Omental fat pad (tissue), 4 donors: Measurements from ENCODE around the gene IRF8. TPM values are rescaled to one million over a fixed set of nuclear protein-coding genes. Genes with fewer than 3 reads are reported as not detected.
"Not testable (repeated sequence)": the region's sequence is repeated elsewhere in the genome, so short reads cannot be mapped to it uniquely, and the experiment has no call there.

Source experiments
- ATAC-seq: fragments of 150-250 bp; one replicate; pipeline ENCODE4 v1.9.1; 2016; ENCODE audit warnings: mild to moderate bottlenecking, moderate library complexity; ENCODE audit not compliant: low FRiP score
- DNase-seq: peaks from one replicate; pipeline ENCODE4 v3.0.0-alpha.2; 2019; ENCODE audit warnings: low spot score
- total RNA-seq, 4 donors: library from RNA; depleted of rRNA; stranded (reverse); fragments of >200 nt; gene quantifications; one replicate each; pipeline ENCODE4 v1.1.0, GENCODE V29; 2016
- TF ChIP-seq, protein P1 (sequence below), 3 donors: fragments of 450-650 bp; IDR thresholded peaks; one replicate each; pipeline ENCODE4 v1.5.1; 2016 to 2017; ENCODE audit warnings: antibody characterized with exemption in 3 of 3, mild to moderate bottlenecking in 3 of 3, moderate library complexity in 2 of 3

Gene IRF8
- total RNA-seq, 4 donors from 2014 or later = 32.5 to 134 (median 65.8) TPM

- DNase-seq (no peak), ATAC-seq (no peak)
- TF ChIP-seq, protein P1, sequence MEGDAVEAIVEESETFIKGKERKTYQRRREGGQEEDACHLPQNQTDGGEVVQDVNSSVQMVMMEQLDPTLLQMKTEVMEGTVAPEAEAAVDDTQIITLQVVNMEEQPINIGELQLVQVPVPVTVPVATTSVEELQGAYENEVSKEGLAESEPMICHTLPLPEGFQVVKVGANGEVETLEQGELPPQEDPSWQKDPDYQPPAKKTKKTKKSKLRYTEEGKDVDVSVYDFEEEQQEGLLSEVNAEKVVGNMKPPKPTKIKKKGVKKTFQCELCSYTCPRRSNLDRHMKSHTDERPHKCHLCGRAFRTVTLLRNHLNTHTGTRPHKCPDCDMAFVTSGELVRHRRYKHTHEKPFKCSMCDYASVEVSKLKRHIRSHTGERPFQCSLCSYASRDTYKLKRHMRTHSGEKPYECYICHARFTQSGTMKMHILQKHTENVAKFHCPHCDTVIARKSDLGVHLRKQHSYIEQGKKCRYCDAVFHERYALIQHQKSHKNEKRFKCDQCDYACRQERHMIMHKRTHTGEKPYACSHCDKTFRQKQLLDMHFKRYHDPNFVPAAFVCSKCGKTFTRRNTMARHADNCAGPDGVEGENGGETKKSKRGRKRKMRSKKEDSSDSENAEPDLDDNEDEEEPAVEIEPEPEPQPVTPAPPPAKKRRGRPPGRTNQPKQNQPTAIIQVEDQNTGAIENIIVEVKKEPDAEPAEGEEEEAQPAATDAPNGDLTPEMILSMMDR (IDR thresholded peaks at IDR 0.05) = no peak
Observed at GRCh38 chr16:85935391-85935973, 36.5 kb downstream of the IRF8 start.

GRCh38 chr16:85935974-85936760, 37.2 kb downstream of the IRF8 start:
- ATAC-seq = no peak
- DNase-seq = no peak
- TF ChIP-seq, protein P1 (IDR thresholded peaks at IDR 0.05) = no peak

DNA sequence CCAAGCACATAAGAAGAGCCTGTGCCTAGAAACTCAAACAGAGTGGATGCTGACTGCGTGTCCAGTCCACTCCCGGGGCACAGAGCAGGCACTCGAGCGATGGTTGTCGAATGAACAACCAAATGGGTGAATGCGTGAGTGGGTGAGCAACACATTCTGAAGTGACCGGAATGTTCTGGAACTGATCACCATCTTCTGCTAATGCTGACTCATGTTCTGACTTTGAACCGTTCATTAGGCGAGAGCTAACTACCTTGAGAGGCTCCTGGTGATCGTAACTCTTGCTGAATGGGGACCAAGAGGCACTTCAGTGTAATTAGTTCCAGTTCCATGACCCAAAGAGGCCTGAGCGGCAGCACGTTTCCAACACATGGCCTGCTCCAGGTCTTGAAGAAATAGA, 37.9 kb downstream of the IRF8 start:
- ATAC-seq (no peak), DNase-seq (no peak)

DNA sequence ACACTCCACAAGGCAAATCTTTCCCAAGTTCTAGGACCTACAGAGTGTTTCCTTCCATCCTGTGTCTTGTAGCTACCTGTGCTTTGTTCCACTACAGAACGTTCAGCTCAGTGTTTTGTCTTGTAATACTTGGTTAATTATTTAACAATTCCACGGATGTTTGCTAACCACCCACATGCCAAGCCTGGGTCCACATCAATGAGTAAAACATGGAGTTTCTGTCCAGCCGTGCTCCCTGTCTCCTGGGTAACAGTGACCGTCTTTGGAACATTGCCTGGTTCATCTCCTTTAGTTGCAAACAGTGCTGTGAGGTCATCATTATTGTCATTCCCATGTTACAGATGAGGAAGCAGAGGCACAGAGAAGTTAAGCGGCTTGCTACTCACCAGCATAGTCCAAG, 41.3 kb downstream of the IRF8 start:
- TF ChIP-seq, protein P1 (IDR thresholded peaks at IDR 0.05) = no peak
- no peak for ATAC-seq
- no peak for DNase-seq

More for the DNA sequence above, 37.9 kb downstream of the IRF8 start:
- TF ChIP-seq, protein P1 (IDR thresholded peaks at IDR 0.05) = no peak

- TF ChIP-seq, protein P1 (IDR thresholded peaks at IDR 0.05) = no peak
- ATAC-seq = no peak
Observed at GRCh38 chr16:85941863-85942644, 43.1 kb downstream of the IRF8 start.

DNA sequence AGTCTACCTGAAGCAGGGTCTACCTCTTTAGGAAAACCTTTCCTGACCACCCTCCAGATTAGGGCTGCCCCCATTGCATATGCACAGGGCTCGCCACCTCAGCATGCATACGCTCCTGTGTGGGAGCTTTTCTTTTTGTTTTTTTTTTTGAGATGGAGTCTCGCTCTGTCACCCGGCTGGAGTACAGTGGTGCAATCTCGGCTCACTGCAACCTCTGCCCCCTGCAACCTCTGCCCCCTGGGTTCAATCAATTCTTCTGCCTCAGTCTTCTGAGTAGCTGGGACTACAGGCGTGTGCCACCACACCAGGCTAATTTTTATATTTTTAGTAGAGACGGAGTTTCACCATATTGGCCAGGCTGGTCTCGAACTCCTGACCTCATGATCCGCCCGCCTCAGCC, 43.7 kb downstream of the IRF8 start:
- ATAC-seq, DNase-seq: not testable (repeated sequence)

More at GRCh38 chr16:85941863-85942644, 43.1 kb downstream of the IRF8 start:
- DNase-seq = no peak

DNA sequence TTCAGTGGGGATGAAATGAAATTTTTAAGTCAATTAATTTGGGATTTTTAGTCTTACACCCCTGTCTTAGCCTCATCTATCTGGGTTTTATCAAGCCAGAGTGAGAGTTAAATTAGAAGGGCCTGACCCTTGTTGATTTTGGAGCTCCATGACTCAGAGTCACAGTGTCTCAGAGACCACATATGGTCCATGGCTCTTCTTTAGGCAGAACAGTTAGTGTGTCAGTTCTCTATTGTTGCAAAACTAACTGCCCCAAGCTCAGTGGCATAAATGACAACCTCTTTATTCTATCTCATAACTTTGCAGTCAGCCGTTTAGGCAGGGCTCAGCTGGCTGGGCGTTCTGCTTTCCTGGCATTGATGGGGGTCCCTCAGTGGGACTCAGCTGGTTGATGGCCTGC, 44.7 kb downstream of the IRF8 start:
- TF ChIP-seq, protein P1 (IDR thresholded peaks at IDR 0.05) = no peak
- no peak for ATAC-seq
- DNase-seq = no peak
